Measurements from ENCODE around the gene C1QL2.

- TF ChIP-seq POLR2A (IDR thresholded peaks at IDR 0.05; ENCODE audit: low read depth, low read length) (no peak), POU2F2 (IDR thresholded peaks at IDR 0.05; ENCODE audit: low read depth, low read length) (no peak)
Observed at GRCh38 chr2:119142824-119143223, 15.7 kb downstream of the C1QL2 start.

All from GM12891 (cell line).